ENCODE data around the gene CHST2.

Gene CHST2

GRCh38 chr3:143132246-143132980 is 12.8 kb downstream of the CHST2 start:
- no peak for DNase-seq (ENCODE audit: low spot score)

DNA sequence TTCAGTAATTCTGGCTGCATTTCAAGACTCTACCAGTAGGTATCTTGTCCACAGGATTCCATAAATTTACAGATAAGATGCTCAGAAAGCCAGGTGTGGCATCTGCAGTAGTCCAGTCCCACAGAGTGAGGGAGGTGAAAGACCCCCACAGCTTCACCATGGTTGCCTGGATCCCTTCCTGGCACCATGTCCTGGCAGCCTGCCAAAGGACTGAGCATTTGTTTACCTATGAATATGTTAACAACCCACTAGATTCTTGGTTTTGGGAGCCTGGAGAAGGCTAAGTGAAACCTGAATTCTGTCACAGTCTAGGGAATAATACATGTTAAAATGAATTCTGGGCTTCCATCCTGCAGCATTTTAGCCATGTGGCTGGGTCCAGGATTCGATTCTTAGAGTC is 14.9 kb downstream of the CHST2 start:
- DNase-seq (ENCODE audit: low spot score), result no peak

GRCh38 chr3:143135150-143135549 is 15.6 kb downstream of the CHST2 start:
- no peak for DNase-seq (ENCODE audit: low spot score)

DNA sequence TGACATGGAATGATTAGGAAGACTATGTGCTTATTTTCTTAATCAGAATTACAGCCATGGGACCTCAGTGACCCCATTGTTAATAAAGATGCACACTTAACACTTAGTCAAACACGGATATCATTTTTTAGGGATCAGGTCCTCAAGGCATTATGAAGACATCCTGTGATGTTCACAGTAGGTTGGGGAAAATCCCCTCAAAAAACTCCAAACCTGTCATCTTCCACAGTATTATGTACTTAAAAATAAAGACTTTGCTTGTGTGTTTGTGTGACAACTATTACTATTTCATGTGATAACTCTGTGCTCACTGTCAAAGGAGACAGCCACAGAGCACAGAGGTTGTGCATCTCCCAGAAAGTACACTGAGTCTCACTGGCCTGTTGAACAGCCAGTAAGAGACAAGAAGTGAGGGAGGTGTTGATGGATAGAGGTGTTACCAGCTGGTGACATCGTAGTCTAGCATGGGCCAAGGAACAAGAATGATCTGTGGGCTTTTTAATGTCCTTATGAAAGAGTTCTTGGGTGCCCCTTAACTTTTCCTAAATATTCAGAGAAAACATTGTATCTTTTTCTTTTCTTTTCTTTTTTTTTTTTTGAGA is 18.0 kb downstream of the CHST2 start:
- no peak for DNase-seq (ENCODE audit: low spot score)

GRCh38 chr3:143138953-143139352 is 19.4 kb downstream of the CHST2 start:
- DNase-seq (ENCODE audit: low spot score), result no peak

DNA sequence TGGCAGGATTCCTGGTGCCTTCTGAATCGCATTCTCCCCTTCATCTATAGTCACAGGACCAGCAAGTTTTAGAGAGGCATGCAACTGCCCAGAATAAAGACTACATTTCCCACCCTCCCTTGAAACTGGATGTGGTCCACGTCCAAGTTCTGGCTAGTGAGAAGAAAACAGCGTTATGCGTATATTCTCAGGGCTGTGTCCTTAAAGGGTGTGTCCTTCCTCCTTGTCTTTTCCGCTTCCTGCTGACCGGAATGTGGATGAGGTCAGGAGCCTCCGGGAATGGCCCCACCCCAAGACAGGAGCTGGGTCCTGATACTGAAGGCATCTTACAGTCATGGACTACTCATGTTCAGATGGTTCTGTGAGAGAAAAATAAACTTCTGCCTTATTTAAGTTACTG is 20.2 kb downstream of the CHST2 start:
- no peak for DNase-seq (ENCODE audit: low spot score)

GRCh38 chr3:143140550-143140949 is 21.0 kb downstream of the CHST2 start:
- no peak for DNase-seq (ENCODE audit: low spot score)

DNA sequence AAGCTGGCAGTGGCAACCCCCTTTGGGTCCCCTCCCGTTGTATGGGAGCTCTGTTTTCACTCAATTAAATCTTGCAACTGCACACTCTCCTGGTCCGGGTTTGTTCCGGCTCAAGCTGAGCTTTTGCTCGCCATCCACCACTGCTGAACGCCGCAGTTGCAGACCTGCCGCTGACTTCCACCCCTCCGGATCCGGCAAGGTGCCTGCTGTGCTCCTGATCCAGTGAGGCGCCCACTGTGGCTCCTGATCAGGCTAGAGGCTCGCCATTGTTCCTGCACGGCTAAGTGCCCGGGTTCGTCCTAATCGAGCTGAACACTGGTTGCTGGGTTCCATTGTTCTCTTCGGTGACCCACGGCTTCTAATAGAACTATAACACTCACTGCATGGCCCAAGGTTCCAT is 22.8 kb downstream of the CHST2 start:
- DNase-seq (ENCODE audit: low spot score), result no peak

GRCh38 chr3:143145906-143146305 is 26.3 kb downstream of the CHST2 start:
- no peak for DNase-seq (ENCODE audit: low spot score)

DNA sequence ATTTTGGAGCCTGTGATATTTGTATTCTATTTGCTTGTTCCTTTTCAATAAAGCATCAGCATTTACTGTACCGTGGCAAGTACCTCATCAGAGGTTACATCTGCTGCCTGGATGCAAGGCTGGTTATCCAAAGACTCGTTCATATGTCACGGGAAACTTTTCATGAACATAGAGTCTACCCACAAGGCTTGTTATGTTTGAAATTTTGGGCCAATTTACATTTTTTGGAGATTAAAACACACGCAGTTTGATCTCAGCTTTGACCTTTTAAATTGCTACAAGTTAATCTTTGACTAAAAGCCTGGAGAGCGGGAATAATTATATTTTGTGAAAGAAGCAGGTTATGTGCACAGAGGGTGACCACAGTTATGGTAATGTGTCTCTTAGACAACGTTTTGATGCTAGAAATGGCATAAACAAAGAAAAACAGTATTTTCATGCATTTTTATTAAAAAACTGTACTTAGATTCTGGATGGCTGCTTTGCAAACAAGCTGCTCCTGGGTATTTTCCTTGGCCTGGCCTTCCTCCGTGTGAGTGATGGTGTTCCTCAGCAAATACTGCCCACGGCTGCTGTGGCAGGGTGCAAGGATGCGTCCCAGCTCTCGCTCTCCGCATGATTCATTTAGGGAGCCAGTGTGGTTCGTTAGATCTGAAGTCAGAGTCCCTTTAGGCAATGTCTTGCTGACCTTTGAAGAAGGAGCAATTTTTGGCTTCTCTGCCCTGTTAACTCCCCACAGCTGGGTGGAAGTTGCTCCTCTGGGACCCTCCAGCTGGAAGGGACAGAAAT is 27.1 kb downstream of the CHST2 start:
- no peak for DNase-seq (ENCODE audit: low spot score)

GRCh38 chr3:143147707-143148106 is 28.1 kb downstream of the CHST2 start:
- DNase-seq (ENCODE audit: low spot score), result no peak

GRCh38 chr3:143150071-143150470 is 30.5 kb downstream of the CHST2 start:
- DNase-seq (ENCODE audit: low spot score), result no peak

DNA sequence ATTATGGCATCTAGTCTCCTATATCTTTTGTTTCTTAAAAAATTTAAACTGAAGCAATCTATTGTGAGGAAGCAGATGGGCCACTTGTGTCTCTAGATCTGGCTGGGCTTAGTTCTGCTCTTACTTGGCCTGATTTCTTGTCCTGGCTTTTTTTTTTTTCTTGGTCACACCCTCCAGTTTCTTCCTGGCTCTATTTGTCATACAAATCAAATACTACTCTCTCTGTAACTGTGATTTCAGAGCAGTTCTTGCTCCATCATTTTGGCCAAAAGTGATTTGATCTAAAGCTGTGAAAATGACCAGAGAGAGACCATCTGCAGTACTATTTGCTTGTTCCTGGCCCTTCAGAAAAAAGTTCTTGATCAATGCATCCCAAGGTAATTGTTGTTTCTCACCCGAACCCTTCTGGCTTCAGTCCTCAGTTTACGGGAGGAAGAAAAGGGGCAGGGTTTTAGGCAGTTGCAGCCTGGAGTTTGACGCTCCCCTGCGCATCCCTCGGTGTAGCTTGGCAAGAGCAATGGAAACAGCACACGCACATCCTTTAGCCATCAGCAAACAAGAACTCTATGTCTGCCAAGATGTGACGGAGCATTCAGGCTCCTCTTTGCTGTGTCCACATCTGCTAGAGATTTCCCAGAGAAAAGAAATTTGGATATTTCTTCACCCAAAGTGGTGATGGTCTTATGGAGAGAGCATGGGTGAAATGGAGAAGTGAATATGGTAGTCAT is 31.6 kb downstream of the CHST2 start:
- no peak for DNase-seq (ENCODE audit: low spot score)

DNA sequence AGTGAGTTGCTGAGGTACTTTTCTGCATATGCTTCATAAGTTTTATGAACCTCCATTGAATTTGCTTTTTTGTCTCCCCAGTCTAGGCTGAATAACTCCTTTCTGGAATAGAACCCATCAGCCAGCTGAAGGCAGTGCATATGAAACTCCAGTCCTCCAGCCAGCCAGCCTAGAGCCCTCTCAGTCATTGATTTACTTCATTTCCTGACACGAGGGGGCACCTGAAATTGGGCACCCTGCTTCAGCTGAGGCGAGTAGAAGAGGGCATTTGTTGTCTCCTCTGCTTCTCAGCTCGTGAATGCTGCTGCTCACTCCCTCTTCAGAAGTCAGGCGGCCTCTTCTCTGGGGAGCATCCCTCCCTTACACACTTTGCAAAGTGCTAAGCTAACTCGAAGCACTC is 32.5 kb downstream of the CHST2 start:
- DNase-seq (ENCODE audit: low spot score), result no peak

DNA sequence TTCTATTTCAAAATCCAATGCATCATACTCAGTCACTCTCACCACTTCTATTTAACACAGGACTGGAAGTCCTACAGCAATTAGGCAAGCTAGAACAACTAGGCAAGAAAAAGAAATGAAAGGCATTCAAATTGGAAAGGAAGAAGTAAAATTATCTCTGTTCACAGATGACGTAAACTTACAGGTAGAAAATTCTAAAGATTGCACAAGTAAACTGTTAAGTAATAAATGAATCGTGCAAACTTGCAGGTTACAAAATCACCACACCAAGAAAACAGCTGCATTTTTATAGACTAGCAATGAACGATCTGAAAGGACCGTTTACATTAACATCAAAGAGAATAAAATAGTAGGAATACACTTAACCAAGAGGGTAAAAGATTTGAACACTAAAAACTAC is 36.2 kb downstream of the CHST2 start:
- no peak for DNase-seq (ENCODE audit: low spot score)

DNA sequence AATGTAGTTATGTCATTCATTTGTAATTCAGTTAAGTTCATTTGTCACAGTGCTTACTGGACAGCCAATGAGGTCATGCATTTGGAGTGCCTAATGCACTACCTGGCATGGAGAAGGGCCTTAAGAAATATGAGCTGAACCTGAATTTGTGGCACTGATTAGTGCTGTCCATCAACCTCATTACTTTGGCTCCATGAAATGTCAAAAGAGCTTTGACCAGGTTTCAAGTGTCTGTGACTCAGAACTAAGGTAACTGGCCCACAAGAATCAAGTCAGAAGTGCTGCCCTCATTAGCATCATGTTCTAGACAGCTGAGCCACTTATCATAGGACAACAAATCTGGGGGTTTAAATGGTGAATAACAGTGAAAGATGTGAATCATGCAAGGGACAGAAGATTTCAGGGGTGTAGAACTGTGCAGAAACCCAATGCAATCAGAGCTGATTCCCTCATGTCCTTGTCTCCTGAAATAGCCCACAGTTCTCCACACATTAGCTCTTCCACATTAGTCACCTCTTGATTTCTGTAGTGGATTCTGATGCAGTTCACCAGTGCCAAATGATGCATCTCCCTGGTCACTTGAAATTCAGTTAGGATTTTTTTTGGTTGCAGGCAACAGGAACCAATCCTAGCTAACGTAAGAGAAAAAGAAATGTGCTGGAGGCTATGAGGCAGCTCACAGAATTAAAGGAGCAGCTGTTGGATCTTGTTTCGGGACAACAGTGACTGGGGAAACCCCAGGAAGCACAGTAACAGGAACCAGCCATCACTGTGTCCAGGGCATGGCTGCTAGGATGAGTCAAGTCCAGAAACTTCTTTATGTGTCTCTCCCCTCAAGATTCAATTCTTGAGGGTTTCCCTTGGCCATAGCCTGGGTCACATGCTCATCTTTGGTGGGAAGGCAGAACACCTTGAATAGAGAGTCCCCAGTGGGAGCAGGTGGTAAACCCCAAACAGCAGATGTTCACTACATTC is 38.7 kb downstream of the CHST2 start:
- peak; percentile 68 for DNase-seq (ENCODE audit: low spot score)

DNA sequence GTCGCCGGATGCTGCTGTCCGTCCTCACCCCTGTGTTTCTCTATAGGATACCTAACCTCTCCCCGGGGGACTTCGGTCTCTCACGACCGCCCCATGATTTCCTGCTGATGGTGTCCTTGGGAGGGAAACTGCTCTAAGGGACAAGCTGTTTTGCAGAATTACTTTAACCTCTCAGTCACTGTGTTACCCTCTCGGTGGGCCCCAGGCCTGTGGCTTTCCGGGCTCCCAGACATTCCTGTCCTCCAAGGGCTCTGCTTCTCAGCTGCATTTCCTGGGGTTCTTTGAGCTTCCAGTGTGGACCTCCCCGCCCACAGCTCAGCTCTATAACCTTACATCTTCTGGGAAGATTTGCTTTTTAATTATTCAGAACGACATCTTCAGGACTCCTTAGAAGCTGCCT is 40.9 kb downstream of the CHST2 start:
- no peak for DNase-seq (ENCODE audit: low spot score)

- no peak for DNase-seq (ENCODE audit: low spot score)
These were observed 44.1 kb downstream of the CHST2 start for GRCh38 chr3:143163562-143164100.

GRCh38 chr3:143165211-143165610 is 45.6 kb downstream of the CHST2 start:
- peak; percentile 40 for DNase-seq (ENCODE audit: low spot score)

DNA sequence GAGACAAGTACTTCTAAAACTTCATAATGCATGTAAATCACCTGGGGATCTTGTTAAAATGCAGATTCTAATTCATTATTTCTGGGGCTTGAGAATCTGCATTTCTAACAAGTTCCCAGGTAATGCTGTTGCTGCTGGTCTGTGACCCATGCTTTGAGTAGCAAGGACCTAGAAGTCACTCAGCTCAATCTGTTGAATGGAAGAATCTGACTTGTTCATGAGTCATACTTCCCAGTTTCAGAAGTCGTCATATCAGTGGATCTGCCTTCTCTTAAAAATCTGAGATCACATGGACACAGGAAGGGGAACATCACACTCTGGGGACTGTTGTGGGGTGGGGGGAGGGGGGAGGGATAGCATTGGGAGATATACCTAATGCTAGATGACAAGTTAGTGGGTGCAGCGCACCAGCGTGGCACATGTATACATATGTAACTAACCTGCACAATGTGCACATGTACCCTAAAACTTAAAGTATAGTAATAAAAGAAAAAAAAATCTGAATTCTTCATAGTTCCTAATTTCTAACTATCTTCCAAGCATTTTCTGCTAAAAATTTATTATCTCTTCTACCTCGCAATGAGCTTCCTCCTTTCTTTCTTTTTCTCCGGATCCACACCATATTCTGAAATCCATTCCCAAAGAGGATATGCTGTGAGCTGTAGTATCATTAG is 46.2 kb downstream of the CHST2 start:
- DNase-seq (ENCODE audit: low spot score), result peak; percentile 91

Measured in activated CD4-positive, alpha-beta T cell treated with anti-CD3 and anti-CD28 coated beads, Interleukin-2, Interleukin-4, amounts not matched to agents 100 ng/mL and 50 ng/mL, durations not matched to agents 16 hours and 8 hours (primary cell).